AG04450 (cell line): ENCODE data around the gene IL31. TPM values are rescaled to one million over a fixed set of nuclear protein-coding genes. Genes with fewer than 3 reads are reported as not detected.
A peak's percentile ranks its signal among the peaks of the same experiment; 100 is the strongest.

Source experiments
- CTCF ChIA-PET: fragments of 300-600, 350-600 bp; formaldehyde crosslinking; extraction: SDS; loops from one replicate; lab custom pipeline; 2022; ENCODE audit warnings: antibody characterized with exemption, inconsistent platforms; lab: Charles Lee
- POLR2A ChIA-PET: fragments of 350-600 bp; formaldehyde crosslinking; extraction: SDS; loops from one replicate; lab custom pipeline; 2021; ENCODE audit warnings: antibody characterized with exemption, inconsistent platforms; lab: Yijun Ruan, JAX
- DNase-seq: peaks from one replicate; pipeline ENCODE4 v3.0.0-alpha.2; 2011; ENCODE audit warnings: low read depth, low spot score
- H3K27ac ChIP-seq: one replicate; pipeline ENCODE4 v1.5.1; 2012; ENCODE audit warnings: low read depth, low read length, control low read depth
- H3K27me3 ChIP-seq: one replicate; pipeline ENCODE4 v1.6.0; 2012; ENCODE audit warnings: low read length; ENCODE audit not compliant: control insufficient read depth, insufficient read depth
- H3K4me3 ChIP-seq: 2 replicates; pipeline ENCODE4 v1.5.1; 2011; ENCODE audit warnings: mild to moderate bottlenecking, low read depth, low read length, control low read depth
- H3K9me3 ChIP-seq: 2 replicates; pipeline ENCODE4 v1.5.1; 2012; ENCODE audit warnings: low read length; ENCODE audit not compliant: control insufficient read depth, insufficient read depth
- CTCF ChIP-seq: IDR thresholded peaks from 2 replicates; pipeline ENCODE4 v1.5.1; 2011; ENCODE audit warnings: low read depth, low read length, control low read depth, inconsistent platforms
- polyA plus RNA-seq: library from polyadenylated mRNA; depleted of rRNA; stranded (reverse); fragments of >200 nt; gene quantifications from 2 replicates; pipeline ENCODE4 v1.2.3, GENCODE V29; 2011

The IL31 gene
- polyA plus RNA-seq, 1 experiment: not detected

DNA sequence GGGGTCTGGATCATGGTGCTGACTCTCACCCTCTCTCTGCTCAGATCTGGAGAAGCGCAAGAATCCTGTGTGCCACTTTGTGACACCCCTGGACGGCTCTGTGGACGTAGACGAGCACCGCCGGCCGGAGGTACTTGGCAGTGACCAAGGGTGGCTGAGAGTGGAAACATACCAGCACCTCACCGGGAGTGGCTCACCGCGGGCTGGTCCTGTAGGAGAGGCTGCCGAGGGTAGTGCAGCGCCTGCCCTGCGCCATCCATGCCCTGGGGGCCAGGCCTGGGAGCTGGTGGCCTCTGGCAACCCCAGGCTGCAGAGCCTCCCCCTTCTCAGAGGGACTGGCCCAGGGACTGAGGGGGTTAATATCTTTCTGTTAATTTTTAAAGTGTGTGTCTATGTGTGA, 46.2 kb downstream of the IL31 start:
- no peaks in the 10 kb centered on the region; the same call in 1 of the 2 replicates for H3K9me3 ChIP-seq
- H3K27ac ChIP-seq: peak overlapping the region; percentile 11
- DNase-seq: no peak
- no peak for TF ChIP-seq CTCF
- no peak overlapping the region for H3K4me3 ChIP-seq
- POLR2A ChIA-PET: no interaction called here
- no peaks in the 10 kb centered on the region for H3K27me3 ChIP-seq
- CTCF ChIA-PET: interaction anchor here (1.2 to 1.5 kb wide), 2 partner anchors 73 to 74 kb away, joined by 3 read pairs; no protein-coding TSS in a partner anchor

GRCh38 chr12:122126713-122127597, 47.1 kb downstream of the IL31 start:
- no peaks in the 10 kb centered on the region; the same call in 1 of the 2 replicates for H3K9me3 ChIP-seq
- ChIA-PET POLR2A (no interaction called here), CTCF (interaction anchor here (0.7 to 4.8 kb wide), 2 partner anchors 70 to 72 kb away, joined by 5 to 106 read pairs; no protein-coding TSS in a partner anchor)
- H3K4me3 ChIP-seq: no peak overlapping the region
- TF ChIP-seq CTCF: 0 out of 2 replicates have a peak, but pooled peaks have one; percentile 18
- no peaks in the 10 kb centered on the region for H3K27me3 ChIP-seq
- DNase-seq: no peak
- no peak overlapping the region for H3K27ac ChIP-seq

GRCh38 chr12:122126342-122126635, 47.7 kb downstream of the IL31 start:
- POLR2A ChIA-PET: no interaction called here
- Histone ChIP-seq H3K27ac (no peak overlapping the region), H3K9me3 (no peaks in the 10 kb centered on the region; the same call in 1 of the 2 replicates), H3K27me3 (no peaks in the 10 kb centered on the region), H3K4me3 (no peak overlapping the region)
- DNase-seq: no peak
- CTCF ChIA-PET: interaction anchor here (4.8 kb wide), 1 partner anchor 70 kb away, joined by 106 read pairs; no protein-coding TSS in a partner anchor
- TF ChIP-seq CTCF: no peak

DNA sequence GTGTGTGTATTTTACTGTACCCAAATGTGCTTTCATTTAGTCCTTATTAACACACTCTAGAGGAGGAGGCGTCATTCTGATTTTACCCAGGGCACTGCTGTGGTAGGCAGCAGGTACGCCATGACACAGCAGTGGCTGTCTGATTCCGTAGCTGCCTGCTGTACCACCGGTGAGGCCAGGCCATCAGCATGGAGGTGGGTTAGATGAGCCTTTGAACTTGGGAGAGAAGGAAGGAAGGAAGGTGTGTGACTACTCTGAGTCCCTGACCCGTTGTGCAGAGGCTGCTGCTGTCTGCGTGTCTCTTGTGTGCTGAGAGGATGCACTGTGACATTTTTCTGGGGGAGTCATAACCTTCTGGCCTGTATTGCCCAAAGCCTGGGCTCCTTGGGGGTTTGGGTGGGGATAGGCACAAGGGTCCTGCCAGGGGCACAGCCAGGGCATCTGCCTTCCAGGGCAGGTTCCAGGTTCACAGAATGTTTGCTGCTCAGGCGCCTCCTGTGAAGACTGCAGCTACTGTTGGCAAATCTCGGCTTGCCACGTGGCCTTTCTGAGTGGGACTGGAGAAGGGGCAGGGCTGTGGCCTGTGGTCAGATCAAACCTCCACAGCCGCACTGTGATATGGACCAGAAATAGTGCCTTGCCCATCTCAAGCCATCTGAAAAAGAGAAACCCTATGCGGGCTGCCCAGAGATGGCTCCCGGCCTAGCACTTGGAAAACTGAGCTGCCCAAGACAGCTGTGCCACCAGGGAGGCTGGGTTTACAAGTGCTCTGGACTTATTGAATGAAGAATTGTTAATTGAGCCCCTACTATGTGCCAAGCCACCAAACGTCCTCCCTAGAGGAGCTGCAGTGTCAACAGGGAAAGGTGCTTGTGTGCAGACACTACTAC, 48.3 kb downstream of the IL31 start:
- DNase-seq: no peak
- ChIA-PET POLR2A (no interaction called here), CTCF (interaction anchor here (0.9 to 4.8 kb wide), 2 partner anchors 69 to 330 kb away, joined by 3 to 106 read pairs; no protein-coding TSS in a partner anchor)
- Histone ChIP-seq H3K27ac (no peak overlapping the region), H3K27me3 (no peaks in the 10 kb centered on the region), H3K4me3 (no peak overlapping the region), H3K9me3 (no peaks in the 10 kb centered on the region; the same call in 1 of the 2 replicates)
- TF ChIP-seq CTCF: no peak
